Measurements from ENCODE around the gene AKT1.
"Not testable (repeated sequence)": the region's sequence is repeated elsewhere in the genome, so short reads cannot be mapped to it uniquely, and the experiment has no call there.

The AKT1 gene

GRCh38 chr14:104794993-104795780 lies at the start of gene AKT1:
Gene AKT1 (minus strand): TSS chr14:104795748. CDS start chr14:104792643, 3,105 bp downstream.
- DNase-seq: no peak

GRCh38 chr14:104845033-104845666 lies 49.6 kb upstream of the AKT1 start:
- DNase-seq: no peak

DNA sequence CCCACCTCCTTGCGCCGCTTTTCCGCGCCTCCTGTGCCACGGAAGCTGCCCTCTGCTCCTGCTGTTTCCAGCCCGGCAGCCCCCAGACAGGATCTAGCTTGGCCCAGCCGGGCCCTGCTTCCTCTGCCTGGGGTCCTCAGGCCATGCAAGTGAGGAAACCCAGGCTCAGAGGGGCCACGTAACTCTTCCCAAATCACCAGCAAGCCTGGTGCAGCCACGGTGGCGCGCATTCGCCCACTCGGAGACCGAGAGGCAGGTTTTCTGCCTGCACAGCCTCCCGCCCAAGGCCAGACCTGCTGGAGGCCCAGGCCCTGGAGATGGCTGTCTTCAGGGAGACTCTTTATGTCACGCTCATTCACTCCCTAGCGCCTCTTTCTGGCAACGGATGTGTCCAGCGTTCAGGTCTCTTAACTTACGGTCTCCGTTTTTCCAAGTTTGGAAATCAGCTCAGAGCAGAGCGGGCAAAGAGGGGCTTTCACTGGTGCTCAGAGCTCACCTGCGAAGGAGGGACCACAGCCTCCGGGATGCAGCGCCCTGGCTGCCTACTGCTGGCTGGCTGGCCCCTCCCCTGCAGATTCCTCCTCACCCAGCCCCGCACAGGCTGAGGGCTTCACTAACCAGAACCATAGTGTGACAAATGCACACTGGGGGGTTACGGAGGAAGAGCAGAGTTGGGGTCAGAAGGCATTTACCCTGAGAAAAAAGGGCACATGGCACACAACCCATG lies 48.9 kb upstream of the AKT1 start:
- no peak for DNase-seq

GRCh38 chr14:104843442-104844305 lies 48.1 kb upstream of the AKT1 start:
- DNase-seq: peak; percentile 34

GRCh38 chr14:104843006-104843405 lies 47.5 kb upstream of the AKT1 start:
- no peak for DNase-seq

GRCh38 chr14:104841730-104842129 lies 46.2 kb upstream of the AKT1 start:
- no peak for DNase-seq

- not testable (repeated sequence) for DNase-seq
Observed at GRCh38 chr14:104836171-104836935, 40.8 kb upstream of the AKT1 start.

GRCh38 chr14:104830781-104831180 lies 35.2 kb upstream of the AKT1 start:
- DNase-seq: no peak

DNA sequence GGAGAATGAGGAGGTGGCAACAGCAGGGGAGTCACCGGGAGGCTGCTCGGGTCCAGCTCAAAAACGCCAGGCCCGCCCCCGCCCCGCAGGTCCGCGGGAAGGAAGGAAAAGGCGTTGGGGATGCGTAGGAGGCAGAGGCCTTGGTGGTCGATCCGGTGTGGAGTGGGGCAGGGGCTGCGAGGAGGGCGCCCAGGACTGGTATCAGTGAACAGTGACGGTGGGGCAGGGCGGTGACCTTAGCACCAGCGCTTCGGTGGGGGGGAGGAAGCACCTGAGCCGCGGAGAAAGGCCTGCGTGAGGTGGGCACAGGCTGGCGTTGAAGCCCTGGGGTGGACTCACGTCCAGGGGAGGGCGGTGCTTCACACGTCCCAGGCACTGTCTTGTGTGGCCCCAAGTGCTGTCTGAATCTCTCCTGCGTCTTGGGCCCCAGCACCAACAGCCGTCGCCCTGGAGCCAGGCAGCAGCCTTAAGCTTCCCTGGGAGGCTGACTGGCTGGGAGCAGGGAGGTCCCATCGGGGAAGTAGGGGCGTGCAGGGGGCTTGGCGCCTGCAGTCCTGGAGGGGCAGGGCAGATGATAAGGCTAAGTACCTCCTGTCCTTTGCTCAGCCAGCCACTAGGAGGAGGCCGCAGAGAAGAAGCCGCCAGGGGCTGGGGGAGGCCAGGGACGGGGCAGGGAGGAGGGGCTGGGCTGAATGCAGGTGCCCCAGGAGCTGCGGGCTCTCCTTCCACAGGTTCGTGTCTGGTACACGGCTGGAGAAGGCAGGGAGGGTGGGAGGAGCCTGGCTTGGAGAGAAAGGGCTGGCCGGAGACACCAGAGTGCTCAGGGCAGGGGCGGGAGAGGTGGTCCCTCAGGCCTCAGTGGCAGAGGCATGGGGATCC lies 31.9 kb upstream of the AKT1 start:
- no peak for DNase-seq

DNA sequence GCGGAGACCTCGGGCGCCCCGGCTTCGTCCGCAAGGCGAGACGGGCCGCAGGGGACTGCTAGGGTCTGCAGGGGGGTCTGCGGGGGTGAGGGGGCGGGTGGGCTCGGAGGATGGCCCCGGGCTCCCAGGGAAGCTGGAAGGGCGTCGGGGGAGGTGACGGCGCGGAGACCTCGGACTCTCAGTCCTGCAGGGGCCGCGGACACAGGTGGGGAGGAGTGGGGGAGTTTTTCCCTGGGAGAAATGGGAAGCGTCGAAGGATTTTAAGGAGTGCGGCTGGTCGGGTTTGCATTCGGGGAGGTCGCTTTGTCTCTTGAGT lies 31.3 kb upstream of the AKT1 start:
- DNase-seq: no peak

- peak; percentile 83 for DNase-seq
Observed at GRCh38 chr14:104826189-104826860, 30.8 kb upstream of the AKT1 start.

- DNase-seq: no peak
Observed at GRCh38 chr14:104824353-104824997, 28.9 kb upstream of the AKT1 start.

DNA sequence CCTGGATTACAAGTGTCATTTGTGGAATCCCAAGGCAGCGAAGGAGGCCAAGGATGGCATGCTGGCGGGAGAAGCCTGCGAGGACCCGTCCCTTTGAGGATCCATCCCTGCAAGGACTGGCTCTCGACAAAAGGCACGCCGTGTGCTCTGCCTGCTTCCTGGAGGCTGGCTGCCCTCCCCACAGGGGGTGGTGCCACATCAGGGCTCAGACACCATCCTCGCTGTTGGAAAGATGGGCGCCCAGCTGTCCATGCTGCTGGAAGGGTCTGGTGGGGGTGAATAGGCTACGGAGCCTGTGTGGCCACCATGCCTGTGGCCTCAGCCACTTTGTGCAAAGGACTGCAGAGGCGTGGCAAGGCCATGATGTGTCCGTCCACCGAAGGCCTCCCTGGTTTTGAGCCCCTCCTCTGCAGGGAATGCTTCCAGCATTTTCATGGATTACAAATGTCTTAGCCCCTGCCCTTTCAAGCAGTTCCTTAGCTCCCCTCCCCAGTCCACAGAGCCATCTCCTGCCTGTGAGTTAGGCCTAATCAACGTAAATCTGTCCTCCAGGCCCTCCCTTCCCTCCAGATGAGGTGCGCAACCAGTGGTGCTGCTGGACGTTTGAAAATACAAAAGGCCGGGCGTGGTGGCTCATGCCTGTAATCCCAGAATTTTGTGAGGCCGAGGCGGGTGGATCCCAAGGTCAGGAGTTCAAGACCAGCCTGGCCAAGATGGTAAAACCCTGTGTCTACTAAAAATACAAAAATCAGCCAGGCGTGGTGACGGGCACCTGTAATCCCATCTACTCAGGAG lies 27.5 kb upstream of the AKT1 start:
- DNase-seq: no peak

DNA sequence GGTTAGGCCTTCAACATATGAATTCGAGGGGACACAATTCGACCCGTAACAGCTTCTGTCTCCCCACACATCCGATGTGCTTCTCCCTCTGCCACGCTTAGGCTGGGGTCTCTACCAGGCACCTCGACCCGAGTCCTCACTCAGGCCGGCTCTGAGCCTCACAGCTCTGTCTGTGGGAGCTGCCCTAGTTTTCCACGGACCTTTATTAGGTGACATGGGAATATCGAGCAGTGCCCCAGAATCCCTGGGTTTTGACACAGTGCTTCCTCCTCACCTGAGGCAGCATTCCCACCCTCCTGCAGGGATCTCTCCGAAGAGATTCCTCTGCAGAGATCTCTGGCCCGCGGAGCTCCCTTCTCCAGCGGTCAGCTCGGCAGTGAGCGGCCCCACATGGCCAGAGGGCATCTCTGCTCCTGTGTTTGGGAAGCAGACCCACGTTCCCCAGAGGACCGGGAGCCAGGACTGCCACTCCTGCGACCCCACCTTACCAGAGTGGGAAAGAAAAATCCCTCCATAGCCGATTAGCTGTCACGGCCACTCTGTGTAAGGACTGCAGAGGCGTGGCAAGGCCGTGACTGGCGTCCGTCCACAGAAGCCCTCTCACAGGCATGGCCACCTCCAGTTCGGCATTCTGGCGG lies 26.5 kb upstream of the AKT1 start:
- DNase-seq: no peak

- no peak for DNase-seq
Observed at GRCh38 chr14:104821229-104821945, 25.8 kb upstream of the AKT1 start.

DNA sequence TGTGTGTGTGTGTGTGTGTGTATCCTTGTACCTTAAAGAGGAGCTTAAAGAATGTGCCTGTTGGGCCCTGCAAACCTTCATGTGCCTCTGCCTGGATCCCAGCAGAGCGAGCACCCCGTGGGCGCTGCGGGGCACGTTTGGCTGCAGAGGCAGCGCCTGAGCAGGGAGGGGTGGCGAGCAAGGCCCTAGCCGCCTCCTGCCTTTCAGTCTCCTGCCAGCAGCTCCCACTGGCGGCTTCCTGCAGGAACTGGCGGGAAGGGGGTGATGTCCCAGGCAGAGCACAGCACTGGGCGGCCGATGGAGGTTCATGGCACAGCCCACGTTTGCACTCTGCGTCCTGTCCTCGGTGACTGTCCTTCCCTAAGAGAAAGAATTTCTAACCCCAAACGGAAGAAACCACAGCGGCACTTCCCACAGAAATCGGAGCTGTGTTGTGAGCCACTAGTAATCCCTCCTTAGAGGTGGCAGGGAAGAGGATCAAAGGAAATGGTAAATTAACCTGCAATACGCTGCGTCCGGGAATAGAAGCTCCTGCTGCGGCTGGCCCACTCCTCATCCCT lies 25.2 kb upstream of the AKT1 start:
- peak; percentile 84 for DNase-seq

- DNase-seq: no peak
Observed at GRCh38 chr14:104819361-104819781, 23.8 kb upstream of the AKT1 start.
